GM18868 (cell line): ENCODE measurements around the gene ITIH4.

ENCODE experiments used
- ATAC-seq: cut with Tn5 transposase; IDR thresholded peaks from one replicate; pipeline ENCODE4 v1.9.1; 2021; ENCODE audit warnings: mild to moderate bottlenecking, moderate library complexity; ENCODE audit not compliant: unreplicated experiment

Gene ITIH4

GRCh38 chr3:52805270-52806039 is 25.0 kb downstream of the ITIH4 start:
- no peak for ATAC-seq

- no peak for ATAC-seq
Measured at GRCh38 chr3:52801839-52802238, 28.6 kb downstream of the ITIH4 start.

GRCh38 chr3:52800079-52800478 is 30.4 kb downstream of the ITIH4 start:
- no peak for ATAC-seq

DNA sequence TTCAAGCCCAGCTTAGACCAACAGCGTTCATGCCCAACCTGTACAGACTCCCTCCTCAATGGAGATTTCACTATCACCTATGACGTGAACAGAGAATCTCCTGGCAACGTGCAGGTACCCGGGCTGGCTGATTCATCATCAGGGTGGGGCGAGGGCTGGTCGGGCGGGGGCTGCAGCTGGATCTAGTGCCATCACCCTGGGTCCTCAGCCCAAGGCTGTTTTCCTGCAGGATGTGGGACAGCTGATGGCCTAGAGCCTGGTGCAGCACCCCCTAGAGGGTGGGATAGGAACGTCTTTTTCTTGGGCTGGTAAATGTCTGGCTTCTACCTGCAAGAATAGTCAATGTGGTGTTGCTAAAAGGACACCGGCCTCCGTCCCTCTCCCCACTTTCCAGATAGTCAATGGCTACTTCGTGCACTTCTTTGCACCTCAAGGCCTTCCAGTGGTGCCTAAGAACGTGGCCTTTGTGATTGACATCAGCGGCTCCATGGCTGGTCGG is 31.4 kb downstream of the ITIH4 start:
- ATAC-seq: no peak

DNA sequence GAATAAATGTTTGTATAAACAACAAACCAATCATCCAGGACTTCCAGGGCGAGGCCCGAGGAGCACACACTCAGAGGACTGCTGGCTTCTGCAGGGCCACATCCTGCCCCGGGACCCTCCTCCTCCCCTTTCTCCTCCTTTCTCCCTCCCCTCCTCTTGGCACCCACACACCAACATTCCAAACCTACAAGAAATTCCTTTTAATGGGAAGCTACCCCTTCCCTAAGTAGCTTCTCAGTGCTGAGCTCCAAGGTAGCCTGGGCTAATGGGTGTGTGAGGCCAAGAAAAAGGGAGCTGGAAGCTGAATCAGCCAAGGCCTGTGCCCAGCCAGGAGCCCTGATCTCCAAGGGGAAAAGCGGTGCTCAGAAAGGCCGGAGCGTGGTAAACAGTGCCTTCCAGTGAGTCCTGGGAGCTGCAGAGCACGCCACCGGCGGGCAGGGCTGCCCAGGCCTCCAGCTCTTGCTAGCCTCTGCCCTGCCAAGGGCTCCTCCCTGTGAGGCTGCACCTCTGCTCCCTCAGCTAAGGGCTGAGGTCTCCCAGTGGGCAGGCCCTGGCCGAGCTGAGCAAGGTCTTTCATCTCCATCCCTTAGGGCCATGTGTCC is 32.0 kb downstream of the ITIH4 start:
- no peak for ATAC-seq

DNA sequence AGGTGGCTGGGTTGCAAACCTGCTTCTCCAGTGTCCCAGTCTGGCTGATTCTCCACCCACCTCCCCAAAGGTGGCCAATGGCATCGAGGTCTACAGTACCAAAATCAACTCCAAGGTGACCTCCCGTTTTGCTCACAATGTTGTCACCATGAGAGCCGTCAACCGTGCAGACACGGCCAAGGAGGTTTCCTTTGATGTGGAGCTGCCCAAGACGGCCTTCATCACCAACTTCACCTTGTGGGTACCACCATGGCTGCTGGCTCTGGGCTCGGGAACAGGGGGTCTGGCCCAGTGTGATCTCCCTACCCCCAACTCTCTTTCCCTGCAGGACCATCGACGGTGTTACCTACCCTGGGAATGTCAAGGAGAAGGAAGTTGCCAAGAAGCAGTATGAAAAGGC is 34.1 kb downstream of the ITIH4 start:
- no peak for ATAC-seq

DNA sequence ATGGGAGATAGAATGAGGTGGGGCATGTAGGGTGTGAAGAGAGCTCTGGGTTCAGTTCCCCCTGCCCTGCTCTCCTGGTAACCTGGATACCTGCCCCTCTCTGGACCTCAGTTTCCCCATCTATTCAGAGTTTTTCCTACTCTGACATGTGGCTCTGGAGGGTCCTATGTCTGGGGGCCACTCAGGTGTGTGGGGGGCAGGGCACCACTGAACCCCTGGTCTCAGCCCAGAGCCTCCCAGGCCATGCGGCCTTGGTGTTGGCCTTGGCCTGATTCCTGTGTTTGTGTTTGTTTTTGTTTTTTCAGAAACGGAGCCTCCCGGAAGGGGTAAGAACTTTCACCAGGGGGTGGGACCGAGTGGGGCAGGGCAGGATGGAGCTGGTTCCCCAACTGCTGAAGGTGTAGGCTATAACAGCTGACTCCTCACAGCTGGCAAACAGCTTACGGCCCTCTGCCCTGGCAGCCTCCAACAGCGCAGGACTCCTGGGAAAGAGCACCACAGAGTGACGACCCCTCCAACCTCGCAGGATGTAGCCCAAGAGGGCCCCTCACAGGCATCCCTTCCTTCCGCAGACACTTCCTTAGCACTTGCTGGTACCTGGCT is 35.1 kb downstream of the ITIH4 start:
- no peak for ATAC-seq

DNA sequence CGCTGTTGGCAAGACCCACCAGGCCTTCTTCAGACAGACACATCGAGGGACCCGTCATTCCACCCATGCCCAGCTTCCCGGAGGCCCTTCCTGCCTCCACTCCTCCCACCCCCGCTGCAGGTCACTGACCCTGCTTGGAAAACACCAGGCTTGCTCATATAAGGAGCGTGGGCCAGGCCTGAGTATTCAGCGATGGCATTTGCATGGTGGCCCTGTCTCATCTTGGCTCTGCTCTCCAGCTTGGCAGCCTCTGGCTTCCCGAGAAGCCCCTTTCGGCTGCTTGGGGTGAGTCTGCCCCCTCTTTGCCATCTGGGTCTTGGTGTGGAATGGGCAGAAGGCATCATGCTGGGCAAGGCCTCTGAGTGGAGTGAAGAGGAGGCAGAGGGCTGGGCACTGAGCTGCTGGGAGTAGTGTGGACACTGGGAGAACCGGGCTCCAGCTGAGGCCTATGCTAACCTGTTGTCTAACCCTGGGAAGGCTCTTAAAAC is 35.8 kb downstream of the ITIH4 start, which contains the start of gene ITIH3:
Gene ITIH3 (plus strand): TSS at position 185 of the 488 bp plus-strand sequence. CDS start 8 bp downstream, at position 193.
- no peak for ATAC-seq

DNA sequence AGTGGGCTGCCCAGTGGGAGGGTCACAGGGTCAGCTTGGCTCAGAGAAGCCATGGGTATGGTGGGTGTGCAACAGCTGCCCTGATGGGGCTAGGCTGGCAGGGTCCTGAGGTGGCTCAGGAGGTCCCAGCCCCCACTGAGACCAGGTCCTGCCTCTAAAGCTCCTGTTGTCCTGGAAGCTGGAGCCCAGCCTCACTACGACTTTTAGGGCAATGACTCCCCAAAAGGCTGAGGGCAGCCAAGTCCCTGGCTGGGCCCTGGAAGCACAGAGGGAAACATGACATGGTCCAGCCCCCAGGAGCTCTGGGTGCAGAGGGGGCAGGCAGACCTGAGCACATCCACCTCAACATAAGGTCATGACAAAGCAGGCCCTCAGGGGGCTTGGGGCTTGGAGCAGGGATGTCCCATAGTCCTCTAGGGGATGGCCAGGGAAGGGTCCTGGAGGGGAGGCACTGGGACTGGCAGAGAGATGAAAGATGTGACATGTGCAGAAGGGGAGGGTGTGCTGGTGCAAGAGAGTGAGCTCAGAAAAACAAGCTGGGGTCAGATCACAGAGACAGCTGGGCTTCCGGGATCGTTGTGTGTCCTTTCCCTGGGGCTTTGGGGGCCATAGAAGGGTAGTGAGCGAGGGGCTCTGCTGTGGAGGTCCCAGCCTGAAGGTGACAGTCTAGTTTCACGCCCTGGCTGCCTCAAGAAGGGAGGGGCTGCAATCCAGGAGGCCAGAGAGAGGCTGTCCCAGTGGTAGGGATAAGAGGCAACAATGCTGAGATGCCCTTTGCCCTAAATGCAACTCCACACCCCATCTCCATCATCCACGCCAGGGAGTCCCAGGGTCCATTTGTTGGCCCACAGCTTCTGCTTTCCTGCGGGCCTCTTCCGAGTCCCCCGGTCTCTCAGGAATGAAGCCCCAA is 36.5 kb downstream of the ITIH4 start:
- ATAC-seq: no peak

GRCh38 chr3:52792961-52793695 is 37.3 kb downstream of the ITIH4 start:
- ATAC-seq: no peak

- no peak for ATAC-seq
Measured at GRCh38 chr3:52792413-52792812, 38.1 kb downstream of the ITIH4 start.

- no peak for ATAC-seq
Measured at GRCh38 chr3:52791928-52792327, 38.5 kb downstream of the ITIH4 start.

DNA sequence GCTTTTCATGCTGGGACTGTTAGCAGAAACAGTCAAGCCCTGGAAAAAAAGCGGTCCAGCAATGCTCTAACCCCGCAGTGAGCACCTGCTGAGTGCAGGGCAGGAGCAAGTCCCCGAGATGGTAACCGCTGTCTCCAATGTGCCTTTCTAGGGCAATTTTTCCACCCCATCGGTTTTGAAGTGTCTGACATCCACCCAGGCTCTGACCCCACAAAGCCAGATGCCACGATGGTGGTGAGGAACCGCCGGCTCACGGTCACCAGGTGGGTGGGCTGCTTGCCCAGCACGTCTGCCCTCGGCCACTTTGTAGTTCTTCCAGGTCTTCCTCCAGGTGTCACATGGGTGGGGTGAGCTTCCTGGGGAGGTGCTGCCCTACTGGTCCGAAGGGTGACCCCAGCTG is 39.1 kb downstream of the ITIH4 start:
- ATAC-seq: no peak

- ATAC-seq: no peak
Measured at GRCh38 chr3:52790741-52791140, 39.7 kb downstream of the ITIH4 start.

DNA sequence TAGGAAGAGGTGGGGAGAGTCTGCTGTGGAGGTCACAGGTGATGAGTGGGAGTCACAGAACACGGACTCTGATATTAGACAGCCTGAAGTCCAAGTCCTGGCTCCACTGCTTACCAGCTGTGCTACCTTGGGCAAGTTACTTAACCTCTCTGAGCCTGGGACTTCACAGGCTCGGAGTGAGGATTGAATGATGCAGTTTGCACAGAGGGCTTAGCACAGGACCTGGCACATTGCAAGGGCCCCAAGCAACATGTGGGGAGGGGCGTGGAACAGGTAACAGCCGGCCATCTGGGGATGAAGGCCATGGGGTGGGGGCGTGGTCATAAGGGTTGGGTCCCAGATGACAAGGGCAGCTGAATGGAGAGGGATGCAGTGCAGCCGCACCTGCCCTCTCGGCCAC is 40.1 kb downstream of the ITIH4 start:
- ATAC-seq: no peak

- no peak for ATAC-seq
Measured at GRCh38 chr3:52789746-52790040, 40.8 kb downstream of the ITIH4 start.

GRCh38 chr3:52788890-52789745 is 41.4 kb downstream of the ITIH4 start:
- no peak for ATAC-seq

DNA sequence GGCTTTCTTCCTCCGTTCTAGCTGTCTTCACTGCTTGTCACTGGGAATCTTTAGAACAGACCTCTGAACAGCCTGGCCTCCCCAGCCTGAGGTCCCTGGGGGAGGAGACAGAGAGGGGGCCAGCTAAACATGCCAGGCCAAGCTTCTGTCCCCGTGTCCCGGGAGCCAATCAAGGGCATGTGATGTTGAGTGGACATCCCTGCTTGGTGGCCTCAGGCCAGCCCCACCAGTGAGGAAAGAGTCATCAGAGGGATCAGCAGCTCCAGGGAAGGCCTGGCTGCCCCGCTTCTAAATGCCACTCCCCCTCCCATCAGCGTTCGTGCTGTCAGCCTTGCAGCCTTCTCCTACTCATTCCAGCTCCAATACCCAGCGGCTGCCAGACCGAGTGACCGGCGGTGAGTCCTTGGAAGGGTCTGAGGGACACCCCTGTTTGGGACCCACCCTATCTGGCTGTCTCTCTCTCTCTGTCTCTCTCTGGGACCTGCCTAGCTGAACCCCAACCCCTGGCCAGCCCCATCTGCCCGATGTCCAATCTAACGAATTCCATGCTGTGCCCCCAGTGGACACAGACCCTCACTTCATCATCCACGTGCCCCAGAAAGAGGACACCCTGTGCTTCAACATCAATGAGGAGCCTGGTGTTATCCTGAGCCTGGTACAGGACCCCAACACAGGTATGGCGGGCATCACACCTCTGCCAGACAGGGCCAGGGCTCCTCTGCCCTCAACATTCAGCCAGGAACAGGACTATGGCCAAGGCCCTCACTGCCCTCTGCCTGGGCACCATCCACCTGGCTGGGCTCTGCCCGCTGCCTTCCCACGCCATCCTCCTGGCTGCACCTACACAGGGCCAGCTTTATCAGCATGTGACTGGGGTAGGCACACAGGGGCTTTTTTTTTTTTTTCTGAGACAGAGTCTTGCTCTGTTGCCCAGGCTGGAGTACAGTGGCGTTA is 42.5 kb downstream of the ITIH4 start:
- no peak for ATAC-seq
